GM12878 (cell line): ENCODE measurements around the gene SCAND1. TPM values are rescaled to one million over a fixed set of nuclear protein-coding genes. Genes with fewer than 3 reads are reported as not detected.

Experiments
- ATAC-seq: fragments of 200-7000 bp; cut with Tn5 transposase; 3 replicates; pipeline ENCODE4 v1.9.1; 2020; ENCODE audit warnings: mild to moderate bottlenecking, moderate library complexity
- BruUV-seq: library from RNA; stranded (reverse); fragments of 400-500 nt; replicated peaks from 2 replicates; lab custom pipeline; 2021; lab: Mats Ljungman, UMichigan
- CTCF ChIA-PET: fragments of 300-600 bp; sonication (Branson Sonifier 250); formaldehyde crosslinking; extraction: SDS; loops from one replicate; lab custom pipeline; 2021; ENCODE audit warnings: inconsistent platforms; lab: Yijun Ruan, JAX
- POLR2A ChIA-PET: fragments of 350-600 bp; formaldehyde crosslinking; extraction: SDS; loops from one replicate; lab custom pipeline; 2021; ENCODE audit warnings: inconsistent platforms; lab: Charles Lee
- RAD21 ChIA-PET: fragments of 300-600 bp; sonication (Branson Sonifier 250); formaldehyde crosslinking; loops from one replicate; lab custom pipeline; 2023; ENCODE audit warnings: antibody characterized with exemption; ENCODE audit not compliant: unreplicated experiment; lab: Charles Lee
- SMC1A ChIA-PET: fragments of 300-600 bp; sonication (Branson Sonifier 250); formaldehyde crosslinking; loops from one replicate; lab custom pipeline; 2023; ENCODE audit not compliant: unreplicated experiment, uncharacterized antibody; lab: Charles Lee
- DNase-seq: peaks from one replicate; pipeline ENCODE4 v3.0.0-alpha.2; 2011; ENCODE audit warnings: low read depth, low spot score
- FAIRE-seq: peaks from 3 replicates; lab custom pipeline; 2011; peaks lifted over from hg19 to GRCh38; lab: Jason Lieb, UNC
- H2AFZ ChIP-seq: 2 replicates; pipeline ENCODE4 v1.6.0; 2011; ENCODE audit warnings: low read depth, low read length, control low read depth; ENCODE audit not compliant: control insufficient read depth
- H3K27ac ChIP-seq: 2 replicates; pipeline ENCODE4 v1.5.1; 2011; ENCODE audit warnings: control low read depth; ENCODE audit not compliant: control insufficient read depth, insufficient read depth
- H3K27me3 ChIP-seq, 2 experiments: replicated peaks in 1 of 2; 2 replicates each; pipeline versions ENCODE4 v1.6.0 to v1.6.1; 2011; ENCODE audit warnings: low read length in 1 of 2; ENCODE audit not compliant: control insufficient read depth in 2 of 2, insufficient read depth in 2 of 2
- H3K36me3 ChIP-seq, 2 experiments: 2 replicates each; pipeline ENCODE4 v1.5.1; 2011; ENCODE audit warnings: low read length in 1 of 2; ENCODE audit not compliant: control insufficient read depth in 2 of 2, insufficient read depth in 2 of 2
- H3K4me1 ChIP-seq: 2 replicates; pipeline ENCODE4 v1.6.1; 2011; ENCODE audit warnings: mild to moderate bottlenecking, low read length, moderate library complexity, mixed read lengths; ENCODE audit not compliant: control insufficient read depth, insufficient read depth
- H3K4me2 ChIP-seq: 2 replicates; pipeline ENCODE4 v1.6.0; 2011; ENCODE audit warnings: control low read depth; ENCODE audit not compliant: control insufficient read depth, insufficient read depth
- H3K4me3 ChIP-seq: fragments of 200-600 bp; sonication (generic); 2 replicates; pipeline ENCODE4 v1.5.1; 2016
- H3K79me2 ChIP-seq: 2 replicates; pipeline ENCODE4 v1.6.0; 2011; ENCODE audit warnings: low read length; ENCODE audit not compliant: control insufficient read depth, insufficient read depth
- H3K9ac ChIP-seq: 2 replicates; pipeline ENCODE4 v1.8.0; 2011; ENCODE audit warnings: low read length, control low read depth, mixed read lengths; ENCODE audit not compliant: control insufficient read depth, insufficient read depth
- H3K9me3 ChIP-seq: replicated peaks from 3 replicates; pipeline ENCODE4 v1.5.1; 2011; ENCODE audit warnings: mild to moderate bottlenecking, low read length; ENCODE audit not compliant: control insufficient read depth, insufficient read depth
- H4K20me1 ChIP-seq: 2 replicates; pipeline ENCODE4 v1.6.0; 2011; ENCODE audit not compliant: control insufficient read depth, insufficient read depth
- BHLHE40 ChIP-seq, 2 experiments: fragments of 450-650 bp in 1 of 2; IDR thresholded peaks; 2 replicates each; pipeline ENCODE4 v1.6.1; 2011 to 2017; ENCODE audit warnings: low read depth in 2 of 2, borderline replicate concordance in 1 of 2, improper control_type of control experiment in 1 of 2, low read length in 1 of 2, mild to moderate bottlenecking in 1 of 2
- CEBPB ChIP-seq, 2 experiments: fragments of 150-350 bp in 1 of 2; IDR thresholded peaks; 2 replicates each; pipeline ENCODE4 v1.6.1; 2012 to 2014; ENCODE audit warnings: low read depth in 2 of 2, low read length in 2 of 2, borderline replicate concordance in 1 of 2, inconsistent platforms in 1 of 2
- FOS ChIP-seq: IDR thresholded peaks from 3 replicates; pipeline ENCODE4 v1.6.1; 2011; ENCODE audit warnings: borderline replicate concordance; ENCODE audit not compliant: insufficient read length; ENCODE audit errors: extremely low read depth
- FOXK2 ChIP-seq: fragments of 450-650 bp; IDR thresholded peaks from 2 replicates; pipeline ENCODE4 v1.6.1; 2017; ENCODE audit warnings: mild to moderate bottlenecking, moderate library complexity
- HCFC1 ChIP-seq: fragments of 150-350 bp; IDR thresholded peaks from 2 replicates; pipeline ENCODE4 v1.6.1; 2014; ENCODE audit warnings: low read length
- IRF3 ChIP-seq: fragments of 450-650 bp; IDR thresholded peaks from 2 replicates; pipeline ENCODE4 v1.6.1; 2014; ENCODE audit warnings: mild to moderate bottlenecking
- NBN ChIP-seq: fragments of 450-650 bp; IDR thresholded peaks from 2 replicates; pipeline ENCODE4 v1.6.1; 2016
- NR2C1 ChIP-seq: fragments of 450-650 bp; IDR thresholded peaks from 2 replicates; pipeline ENCODE4 v1.6.1; 2017; ENCODE audit warnings: antibody characterized with exemption, mild to moderate bottlenecking, moderate library complexity
- PAX5 ChIP-seq: IDR thresholded peaks from 2 replicates; pipeline ENCODE4 v1.6.1; 2011; ENCODE audit warnings: low read depth, low read length, borderline replicate concordance
- POLR2AphosphoS5 ChIP-seq: IDR thresholded peaks from 2 replicates; pipeline ENCODE4 v1.6.1; 2011; ENCODE audit warnings: mild to moderate bottlenecking, low read length, inconsistent platforms
- SMAD5 ChIP-seq: IDR thresholded peaks from 2 replicates; pipeline ENCODE4 v1.6.1; 2016; ENCODE audit warnings: antibody characterized with exemption, low read depth
- SRF ChIP-seq, 2 experiments: IDR thresholded peaks; 2 replicates each; pipeline ENCODE4 v1.6.1; 2011; ENCODE audit warnings: low read depth in 2 of 2, low read length in 2 of 2, mild to moderate bottlenecking in 1 of 2, moderate library complexity in 1 of 2
- STAT1 ChIP-seq: fragments of 450-650 bp; conservative IDR thresholded peaks from 2 replicates; pipeline ENCODE4 v1.6.1; 2014; ENCODE audit warnings: antibody characterized with exemption, mild to moderate bottlenecking
- TARDBP ChIP-seq: IDR thresholded peaks from 2 replicates; pipeline ENCODE4 v1.6.1; 2016; ENCODE audit warnings: borderline replicate concordance
- TBL1XR1 ChIP-seq: IDR thresholded peaks from 2 replicates; pipeline ENCODE4 v1.6.1; 2012; ENCODE audit warnings: low read depth, low read length, improper control_type of control experiment
- TCF7 ChIP-seq: IDR thresholded peaks from 2 replicates; pipeline ENCODE4 v1.6.1; 2014; ENCODE audit warnings: antibody characterized with exemption, borderline replicate concordance
- ZNF207 ChIP-seq: fragments of 450-650 bp; IDR thresholded peaks from 2 replicates; pipeline ENCODE4 v1.6.1; 2014; ENCODE audit warnings: antibody characterized with exemption, mild to moderate bottlenecking, borderline replicate concordance
- ZNF217 ChIP-seq: fragments of 450-650 bp; IDR thresholded peaks from 2 replicates; pipeline ENCODE4 v1.6.1; 2017; ENCODE audit warnings: antibody characterized with exemption, mild to moderate bottlenecking
- ZZZ3 ChIP-seq: IDR thresholded peaks from 2 replicates; pipeline ENCODE4 v1.6.1; 2011; ENCODE audit warnings: low read depth; ENCODE audit not compliant: control insufficient read depth, insufficient read length
- WGBS: methylation state at CpG from one replicate; pipeline ENCODE4 v1.1.6; 2016; ENCODE audit warnings: low lambda C conversion rate; ENCODE audit not compliant: insufficient replicate concordance, insufficient coverage; ENCODE audit errors: missing lambda C conversion rate; 5-methylcytosine and 5-hydroxymethylcytosine counted together
- in situ Hi-C: fragments of 300-500 bp; cut with MboI; formaldehyde crosslinking; loops from 9 replicates; pipeline ENCODE4 v1.14.3; 2018; ENCODE audit warnings: mixed read lengths
- intact Hi-C: fragments of 100-400 bp; cut with micrococcal nuclease; formaldehyde crosslinking; loops from one replicate; pipeline ENCODE4 v1.14.2; 2022; ENCODE audit not compliant: unreplicated experiment
- polyA plus RNA-seq, 11 experiments: library from polyadenylated mRNA; depleted of rRNA in 4 of 11; unstranded in 6 of 11; stranded (reverse) in 5 of 11; fragments of >200 nt; fragmentation: Nextera tagmentation in 4 of 11; fragmentation: Illumina TruSeq in 1 of 11; extraction: Ambion mirVana in 4 of 11; extraction: Trizol in 1 of 11; gene quantifications; 1 replicate in 1 of 11; 2 replicates in 10 of 11; pipeline versions ENCODE4 v1.2.1 to v1.2.3, GENCODE V29; 2011 to 2016; ENCODE audit warnings: inconsistent platforms in 2 of 11, missing spikeins in 2 of 11, low read depth in 1 of 11
- total RNA-seq, 4 experiments: library from RNA; depleted of rRNA in 3 of 4; stranded (reverse); fragments of >200 nt in 3 of 4; fragmentation: Illumina TruSeq in 1 of 4; extraction: Trizol in 1 of 4; gene quantifications; 2 replicates each; pipeline versions ENCODE4 v1.2.1 to v1.2.3, GENCODE V29; 2013 to 2021
- TF ChIP-seq, protein P1 (sequence below): IDR thresholded peaks from 2 replicates; pipeline ENCODE4 v1.6.1; 2012; ENCODE audit warnings: low read depth, low read length, improper control_type of control experiment
- TF ChIP-seq, protein P2 (sequence below): fragments of 150-350 bp; IDR thresholded peaks from 2 replicates; pipeline ENCODE4 v1.6.1; 2014; ENCODE audit warnings: mild to moderate bottlenecking, low read depth, low read length

SCAND1 gene
- total and polyA plus RNA-seq, 10 of the 15 experiments (the other 5 are each of a cell fraction or from before 2014, with no cell fraction given), result 0.08 to 117 (median 25.9) TPM

DNA sequence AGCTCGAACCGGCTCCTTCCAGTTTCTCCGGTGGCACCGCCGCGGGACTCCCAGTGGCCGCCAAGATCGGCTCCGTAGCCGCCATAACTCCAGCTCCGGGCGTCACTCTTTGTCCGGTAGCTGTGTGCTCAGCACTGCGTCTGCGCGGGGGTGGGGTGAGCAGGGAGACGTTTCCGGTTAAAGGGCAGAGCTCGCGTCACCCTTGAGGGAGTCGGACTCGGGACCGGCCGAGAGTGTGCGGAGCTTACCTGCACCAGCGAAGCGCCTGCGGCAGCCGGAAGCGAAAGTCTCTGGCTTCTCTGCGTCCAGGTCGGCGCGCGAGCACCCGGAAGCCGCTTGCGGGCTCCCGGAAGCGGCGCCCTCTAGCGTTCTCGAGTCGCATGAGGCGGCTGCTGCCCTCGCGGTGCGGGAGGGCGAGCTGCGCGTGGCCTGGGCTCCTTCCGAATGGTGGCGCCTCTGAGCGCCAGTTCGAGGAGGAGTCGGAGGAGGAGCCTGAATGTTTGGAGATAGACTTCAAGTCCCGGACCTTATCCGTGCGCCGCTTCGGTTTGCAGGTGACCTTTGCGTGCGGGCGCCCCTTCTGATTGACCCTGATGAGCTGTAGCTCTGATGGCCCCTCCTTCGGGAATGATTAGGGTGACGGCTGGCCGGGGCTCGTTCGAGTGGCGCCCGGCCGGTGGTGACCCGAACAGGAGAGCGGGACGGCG, at the start of gene SCAND1 (continued):
- no peak for TF ChIP-seq CEBPB (IDR thresholded peaks at IDR 0.05; ENCODE audit: borderline replicate concordance in 1 of 2, low read depth in 2 of 2, low read length in 2 of 2)
- TF ChIP-seq, protein P1, sequence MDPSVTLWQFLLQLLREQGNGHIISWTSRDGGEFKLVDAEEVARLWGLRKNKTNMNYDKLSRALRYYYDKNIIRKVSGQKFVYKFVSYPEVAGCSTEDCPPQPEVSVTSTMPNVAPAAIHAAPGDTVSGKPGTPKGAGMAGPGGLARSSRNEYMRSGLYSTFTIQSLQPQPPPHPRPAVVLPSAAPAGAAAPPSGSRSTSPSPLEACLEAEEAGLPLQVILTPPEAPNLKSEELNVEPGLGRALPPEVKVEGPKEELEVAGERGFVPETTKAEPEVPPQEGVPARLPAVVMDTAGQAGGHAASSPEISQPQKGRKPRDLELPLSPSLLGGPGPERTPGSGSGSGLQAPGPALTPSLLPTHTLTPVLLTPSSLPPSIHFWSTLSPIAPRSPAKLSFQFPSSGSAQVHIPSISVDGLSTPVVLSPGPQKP, result peak; percentile 92
- peak; percentile 70 for TF ChIP-seq TBL1XR1
- TF ChIP-seq TCF7, result no peak
- peak; percentile 65 for TF ChIP-seq FOXK2
- TF ChIP-seq PAX5, result peak; percentile 84
- TF ChIP-seq FOS, result no peak
- TF ChIP-seq NBN, result peak; percentile 79
- TF ChIP-seq, all 136 proteins: peak for 77

GRCh38 chr20:36004045-36004444, 49.7 kb upstream of the SCAND1 start:
- intact Hi-C loops (no loop called here), in situ Hi-C loops (no loop called here)
- ChIA-PET RAD21 (no interaction called here), SMC1A (interaction anchor here (1.3 to 1.5 kb wide), 2 partner anchors 11 to 134 kb away, joined by 5 read pairs; no protein-coding TSS in a partner anchor), POLR2A (no interaction called here), CTCF (interaction anchor here (1.7 to 3.3 kb wide), 2 partner anchors 10 to 134 kb away, joined by 12 to 24 read pairs; no protein-coding TSS in a partner anchor)
- Histone ChIP-seq H3K36me3 (no peaks in the 10 kb centered on the region), H3K27me3 (no peaks in the 10 kb centered on the region), H3K9ac (no peak overlapping the region), H3K79me2 (no peaks in the 10 kb centered on the region), H3K4me2 (no peak overlapping the region), H4K20me1 (no peaks in the 10 kb centered on the region), H3K9me3 (no peaks in the 10 kb centered on the region; the same call in 2 of the 3 replicates), H3K27ac (no peak overlapping the region), H3K4me1 (no peaks in the 10 kb centered on the region), H3K4me3 (no peak overlapping the region), H2AFZ (no peak overlapping the region)
- 4% methylated on average over 1 of the region's 1 CpG for WGBS
- DNase-seq, result no peak
- FAIRE-seq, result no peak
- ATAC-seq, result no peak
- BruUV-seq, result no TSS peak
- TF ChIP-seq ZZZ3 (no peak), HCFC1 (no peak), ZNF207 (no peak), SMAD5 (no peak), ZNF217 (no peak), IRF3 (no peak), SRF (IDR thresholded peaks at IDR 0.05; ENCODE audit: low read depth in 2 of 2, low read length in 2 of 2) (no peak), CEBPB (IDR thresholded peaks at IDR 0.05; ENCODE audit: borderline replicate concordance in 1 of 2, low read depth in 2 of 2, low read length in 2 of 2) (no peak), BHLHE40 (IDR thresholded peaks at IDR 0.05; ENCODE audit: borderline replicate concordance in 1 of 2, low read depth in 2 of 2, low read length in 1 of 2) (no peak), POLR2AphosphoS5 (no peak), TARDBP (no peak), NR2C1 (no peak), STAT1 (no peak)
- TF ChIP-seq, protein P2, sequence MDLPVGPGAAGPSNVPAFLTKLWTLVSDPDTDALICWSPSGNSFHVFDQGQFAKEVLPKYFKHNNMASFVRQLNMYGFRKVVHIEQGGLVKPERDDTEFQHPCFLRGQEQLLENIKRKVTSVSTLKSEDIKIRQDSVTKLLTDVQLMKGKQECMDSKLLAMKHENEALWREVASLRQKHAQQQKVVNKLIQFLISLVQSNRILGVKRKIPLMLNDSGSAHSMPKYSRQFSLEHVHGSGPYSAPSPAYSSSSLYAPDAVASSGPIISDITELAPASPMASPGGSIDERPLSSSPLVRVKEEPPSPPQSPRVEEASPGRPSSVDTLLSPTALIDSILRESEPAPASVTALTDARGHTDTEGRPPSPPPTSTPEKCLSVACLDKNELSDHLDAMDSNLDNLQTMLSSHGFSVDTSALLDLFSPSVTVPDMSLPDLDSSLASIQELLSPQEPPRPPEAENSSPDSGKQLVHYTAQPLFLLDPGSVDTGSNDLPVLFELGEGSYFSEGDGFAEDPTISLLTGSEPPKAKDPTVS, result no peak
